GM12891 (cell line): ENCODE measurements around the gene NDUFC2.

ENCODE experiments used
- PAX5 ChIP-seq: IDR thresholded peaks from 2 replicates; pipeline ENCODE4 v1.6.1; 2011; ENCODE audit warnings: low read length, moderate library complexity, mild to moderate bottlenecking; ENCODE audit not compliant: insufficient read depth, severe bottlenecking
- POLR2A ChIP-seq: IDR thresholded peaks from 2 replicates; pipeline ENCODE4 v1.6.1; 2011; ENCODE audit warnings: low read depth, low read length, control low read depth
- POLR2AphosphoS5 ChIP-seq: IDR thresholded peaks from 2 replicates; pipeline ENCODE4 v1.6.1; 2011; ENCODE audit warnings: low read depth, low read length, control low read depth
- POU2F2 ChIP-seq: IDR thresholded peaks from 2 replicates; pipeline ENCODE4 v1.6.1; 2011; ENCODE audit warnings: low read depth, mild to moderate bottlenecking, control low read depth, low read length, moderate library complexity
- TAF1 ChIP-seq: IDR thresholded peaks from 2 replicates; pipeline ENCODE4 v1.6.1; 2011; ENCODE audit warnings: low read depth, low read length, control low read depth

- TF ChIP-seq POLR2AphosphoS5: no peak
- TF ChIP-seq POLR2A: no peak
- no peak for TF ChIP-seq TAF1
- no peak for TF ChIP-seq PAX5
- no peak for TF ChIP-seq POU2F2
Measured at GRCh38 chr11:78074756-78075155, 4.9 kb downstream of the NDUFC2 start.
